Measurements from ENCODE around the gene MAD1L1.

The MAD1L1 gene

DNA sequence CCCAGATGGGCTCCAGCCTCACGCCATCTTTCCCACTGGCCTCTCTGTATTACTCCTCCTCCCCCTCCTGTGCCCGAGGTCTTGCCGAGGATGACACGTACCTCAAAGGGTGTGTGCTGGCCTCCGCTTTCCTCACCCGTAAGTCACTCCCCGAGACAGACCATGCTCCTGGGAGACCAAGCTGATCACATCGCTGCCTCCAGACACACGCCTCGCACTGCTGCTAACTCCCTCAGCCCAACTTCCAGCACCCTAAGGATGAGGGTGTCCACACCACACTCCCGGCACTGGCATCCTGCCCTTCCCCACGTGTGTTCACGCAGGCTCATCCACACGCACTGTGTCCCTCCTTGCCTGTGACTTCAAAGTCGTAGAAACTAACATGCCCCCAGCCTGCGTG lies 24.0 kb downstream of the MAD1L1 start:
- H3K36me3 ChIP-seq (ENCODE audit: control insufficient read depth in 2 of 2, insufficient read depth in 2 of 2, low read length in 2 of 2) = peaks cover 14 to 17% of the 10 kb centered on the region in 2 donors
- H3K9me3 ChIP-seq (ENCODE audit: control insufficient read depth in 2 of 2, low read length in 2 of 2) = no peaks in the 10 kb centered on the region

DNA sequence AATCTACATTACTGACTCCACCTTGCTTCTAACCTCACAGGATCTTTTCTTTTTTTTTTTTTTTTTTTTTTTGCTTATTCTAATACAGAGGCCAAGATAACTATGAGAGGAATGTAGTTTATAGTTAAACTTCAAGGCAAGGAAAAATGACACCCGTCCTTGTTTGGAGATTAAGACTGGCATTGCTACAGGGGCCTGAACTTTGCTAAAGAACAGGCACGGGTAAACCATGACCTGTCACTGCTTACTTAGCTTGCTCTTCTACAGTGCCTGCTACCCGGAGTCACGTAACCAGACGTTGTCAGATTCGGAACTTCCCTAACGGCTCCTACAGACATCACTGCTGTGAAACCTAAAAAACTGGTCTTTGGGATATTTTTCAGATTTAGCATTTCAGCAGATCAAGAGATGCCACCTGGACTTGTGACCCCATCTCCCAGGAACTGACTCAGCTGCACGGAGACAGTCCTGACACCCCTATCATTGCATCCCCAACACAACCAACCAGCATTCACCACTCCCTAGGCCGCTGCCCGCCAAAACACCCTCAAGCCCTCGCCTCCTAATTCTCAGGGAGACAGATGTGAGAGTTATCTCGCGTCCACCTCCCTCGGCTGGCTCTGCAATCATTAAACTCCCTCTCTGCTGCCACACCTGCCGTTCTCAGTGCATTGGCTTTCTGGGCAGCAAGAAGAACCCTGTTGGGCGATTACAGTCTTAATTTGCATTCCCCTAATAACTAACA lies 27.5 kb downstream of the MAD1L1 start:
- H3K27ac ChIP-seq (ENCODE audit: low read length) = peak overlapping the region; percentile 53
- H3K4me3 ChIP-seq (ENCODE audit: low read length in 2 of 2) = no peak overlapping the region
- H3K27me3 ChIP-seq (ENCODE audit: control insufficient read depth in 1 of 2, insufficient read depth in 2 of 2, low read length in 2 of 2) = no peaks in the 10 kb centered on the region
- peaks cover 9 to 12% of the 10 kb centered on the region in 2 donors for H3K36me3 ChIP-seq (ENCODE audit: control insufficient read depth in 2 of 2, insufficient read depth in 2 of 2, low read length in 2 of 2)
- H3K9ac ChIP-seq (ENCODE audit: low read length in 2 of 2) = no peak overlapping the region
- peaks cover 46% of the 10 kb centered on the region for H3K4me1 ChIP-seq (ENCODE audit: control insufficient read depth, insufficient read depth, low read length)
- H3K9me3 ChIP-seq (ENCODE audit: control insufficient read depth in 2 of 2, low read length in 2 of 2) = no peaks in the 10 kb centered on the region

More for the DNA sequence above, 24.0 kb downstream of the MAD1L1 start:
- no peaks in the 10 kb centered on the region for H3K27me3 ChIP-seq (ENCODE audit: control insufficient read depth in 1 of 2, insufficient read depth in 2 of 2, low read length in 2 of 2)
- H3K4me3 ChIP-seq (ENCODE audit: low read length in 2 of 2) = no peak overlapping the region
- H3K27ac ChIP-seq (ENCODE audit: low read length) = no peak overlapping the region
- H3K9ac ChIP-seq (ENCODE audit: low read length in 2 of 2) = peak overlapping the region in 1 of 2 donors; percentile 5
- peaks cover 27% of the 10 kb centered on the region for H3K4me1 ChIP-seq (ENCODE audit: control insufficient read depth, insufficient read depth, low read length)

DNA sequence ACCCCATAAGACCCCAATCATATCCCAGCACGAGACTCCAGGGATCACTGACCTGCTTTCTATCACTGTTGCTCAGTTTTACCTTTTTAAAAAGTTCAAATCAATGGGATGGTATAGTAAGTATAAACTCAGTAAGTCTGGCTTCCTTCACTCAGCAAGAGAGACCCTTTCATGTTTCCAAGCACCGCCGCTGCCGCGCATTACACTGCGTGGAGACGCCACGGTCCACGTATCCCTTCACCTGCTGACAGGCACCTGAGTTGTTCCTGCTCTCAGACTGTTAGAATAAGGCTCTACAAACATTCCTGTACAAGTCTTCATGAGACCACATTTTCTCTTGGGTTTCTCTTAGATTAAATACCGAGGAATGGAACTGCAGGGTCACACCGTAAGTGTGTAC lies 28.3 kb downstream of the MAD1L1 start:
- Histone ChIP-seq H3K4me3 (ENCODE audit: low read length in 2 of 2) (peak overlapping the region; percentile 23 to 44), H3K27ac (ENCODE audit: low read length) (peak overlapping the region; percentile 53)

DNA sequence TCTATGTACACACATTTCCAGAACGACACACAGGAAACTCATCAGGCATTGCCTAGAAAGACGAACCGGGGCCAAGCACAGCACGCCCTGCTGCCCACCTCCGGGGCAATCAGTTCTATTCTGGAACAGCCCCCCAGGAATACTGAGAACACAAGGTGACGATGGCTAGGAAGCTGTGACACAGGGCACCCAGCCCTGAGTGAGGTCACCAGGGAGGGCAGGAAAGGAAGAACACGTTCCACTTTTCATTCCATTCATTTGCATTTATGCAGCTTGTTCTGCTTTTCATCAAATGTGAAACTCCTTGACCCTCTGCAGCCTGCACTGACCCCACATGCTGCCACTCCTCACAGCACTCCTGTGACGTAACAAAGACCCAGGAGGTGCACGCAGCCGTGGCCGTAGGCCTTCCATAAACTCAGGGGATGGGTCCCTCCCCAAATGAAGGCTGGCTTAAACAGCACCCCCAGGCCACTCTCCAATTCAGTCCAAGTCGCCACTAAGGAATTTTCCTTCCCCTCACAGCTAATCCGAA lies 28.9 kb downstream of the MAD1L1 start:
- peak overlapping the region; percentile 53 for H3K27ac ChIP-seq (ENCODE audit: low read length)
- peak overlapping the region in 1 of 2 donors; percentile 51 for H3K9ac ChIP-seq (ENCODE audit: low read length in 2 of 2)
- no peaks in the 10 kb centered on the region for H3K9me3 ChIP-seq (ENCODE audit: control insufficient read depth in 2 of 2, low read length in 2 of 2)
- no peaks in the 10 kb centered on the region for H3K27me3 ChIP-seq (ENCODE audit: control insufficient read depth in 1 of 2, insufficient read depth in 2 of 2, low read length in 2 of 2)
- H3K36me3 ChIP-seq (ENCODE audit: control insufficient read depth in 2 of 2, insufficient read depth in 2 of 2, low read length in 2 of 2) = peaks cover 10 to 13% of the 10 kb centered on the region in 2 donors
- H3K4me1 ChIP-seq (ENCODE audit: control insufficient read depth, insufficient read depth, low read length) = peaks cover 38% of the 10 kb centered on the region
- H3K4me3 ChIP-seq (ENCODE audit: low read length in 2 of 2) = peak overlapping the region; percentile 23 to 44

More for the DNA sequence above, 28.3 kb downstream of the MAD1L1 start:
- peaks cover 43% of the 10 kb centered on the region for H3K4me1 ChIP-seq (ENCODE audit: control insufficient read depth, insufficient read depth, low read length)
- H3K36me3 ChIP-seq (ENCODE audit: control insufficient read depth in 2 of 2, insufficient read depth in 2 of 2, low read length in 2 of 2) = peaks cover 12 to 13% of the 10 kb centered on the region in 2 donors
- H3K27me3 ChIP-seq (ENCODE audit: control insufficient read depth in 1 of 2, insufficient read depth in 2 of 2, low read length in 2 of 2) = no peaks in the 10 kb centered on the region
- H3K9ac ChIP-seq (ENCODE audit: low read length in 2 of 2) = peak overlapping the region in 1 of 2 donors; percentile 51
- H3K9me3 ChIP-seq (ENCODE audit: control insufficient read depth in 2 of 2, low read length in 2 of 2) = no peaks in the 10 kb centered on the region

DNA sequence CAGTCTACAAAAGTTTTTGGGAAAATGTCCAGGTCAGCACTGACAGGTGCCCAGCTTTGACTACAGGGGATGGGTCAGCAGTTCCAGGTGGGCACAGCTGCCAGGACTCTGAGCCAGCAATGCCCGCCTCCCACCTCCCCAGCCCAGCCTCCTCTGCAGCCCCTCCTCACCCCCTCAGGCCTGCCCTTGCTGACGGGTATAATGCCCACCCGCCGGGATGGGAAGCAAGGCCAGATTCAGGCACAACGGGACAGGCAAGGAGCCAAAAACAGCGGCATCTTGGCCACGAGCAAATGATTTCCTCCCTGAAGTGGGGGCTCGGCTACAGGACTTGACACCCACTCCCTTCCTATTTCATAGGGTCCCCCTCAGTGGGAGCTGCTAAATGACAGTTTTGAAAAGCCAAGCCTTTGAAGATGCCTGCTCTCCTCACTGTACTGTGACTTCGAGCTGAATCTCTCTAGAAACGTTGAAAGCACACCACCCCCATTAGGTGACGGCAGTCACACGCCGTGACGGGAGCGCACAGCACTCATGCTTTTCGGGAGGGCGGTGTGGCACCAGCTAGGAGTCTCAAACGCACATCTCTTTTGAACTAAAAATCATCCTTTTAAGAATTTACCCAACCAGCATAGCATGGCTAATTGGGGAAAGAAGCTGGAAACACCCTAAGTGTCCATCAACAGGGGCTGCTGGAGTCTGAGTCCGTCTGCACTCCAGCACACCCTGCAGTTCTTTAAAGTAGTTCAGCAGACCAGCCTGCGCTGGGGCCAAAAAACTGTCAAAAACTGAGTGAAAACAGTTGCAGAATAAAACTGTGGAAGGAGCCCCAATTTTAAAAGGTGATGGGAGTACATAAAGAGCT lies 29.6 kb downstream of the MAD1L1 start:
- H3K27me3 ChIP-seq (ENCODE audit: control insufficient read depth in 1 of 2, insufficient read depth in 2 of 2, low read length in 2 of 2) = no peaks in the 10 kb centered on the region
- H3K4me1 ChIP-seq (ENCODE audit: control insufficient read depth, insufficient read depth, low read length) = peaks cover 38% of the 10 kb centered on the region
- peak overlapping the region; percentile 53 for H3K27ac ChIP-seq (ENCODE audit: low read length)
- H3K4me3 ChIP-seq (ENCODE audit: low read length in 2 of 2) = peak overlapping the region in 1 of 2 donors; percentile 44
- no peaks in the 10 kb centered on the region for H3K9me3 ChIP-seq (ENCODE audit: control insufficient read depth in 2 of 2, low read length in 2 of 2)
- no peak overlapping the region for H3K9ac ChIP-seq (ENCODE audit: low read length in 2 of 2)
- peaks cover 10 to 13% of the 10 kb centered on the region in 2 donors for H3K36me3 ChIP-seq (ENCODE audit: control insufficient read depth in 2 of 2, insufficient read depth in 2 of 2, low read length in 2 of 2)

DNA sequence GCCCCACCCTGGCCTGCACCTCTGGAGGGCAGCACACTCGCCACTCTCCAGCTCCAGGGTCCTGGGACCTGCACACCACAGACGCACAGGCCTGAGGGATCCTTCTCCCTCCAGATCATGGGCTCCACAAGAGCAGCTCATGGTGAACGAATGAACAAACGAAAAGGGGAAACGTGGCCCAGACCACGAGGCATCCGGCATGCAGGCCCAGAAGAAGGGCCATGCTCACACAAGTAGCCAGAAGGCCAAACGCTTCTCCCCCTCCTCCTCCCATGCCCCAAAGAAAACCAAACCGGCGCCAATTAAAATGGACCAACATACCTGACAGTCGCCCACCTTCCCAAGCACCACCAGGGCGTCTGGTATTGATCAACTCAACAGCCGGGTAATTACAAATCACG lies 30.4 kb downstream of the MAD1L1 start:
- peaks cover 5% of the 10 kb centered on the region in 2 donors for H3K36me3 ChIP-seq (ENCODE audit: control insufficient read depth in 2 of 2, insufficient read depth in 2 of 2, low read length in 2 of 2)
- no peaks in the 10 kb centered on the region for H3K27me3 ChIP-seq (ENCODE audit: control insufficient read depth in 1 of 2, insufficient read depth in 2 of 2, low read length in 2 of 2)
- H3K9me3 ChIP-seq (ENCODE audit: control insufficient read depth in 2 of 2, low read length in 2 of 2) = no peaks in the 10 kb centered on the region
- no peak overlapping the region for H3K9ac ChIP-seq (ENCODE audit: low read length in 2 of 2)
- H3K27ac ChIP-seq (ENCODE audit: low read length) = no peak overlapping the region
- H3K4me3 ChIP-seq (ENCODE audit: low read length in 2 of 2) = no peak overlapping the region
- H3K4me1 ChIP-seq (ENCODE audit: control insufficient read depth, insufficient read depth, low read length) = peaks cover 38% of the 10 kb centered on the region

DNA sequence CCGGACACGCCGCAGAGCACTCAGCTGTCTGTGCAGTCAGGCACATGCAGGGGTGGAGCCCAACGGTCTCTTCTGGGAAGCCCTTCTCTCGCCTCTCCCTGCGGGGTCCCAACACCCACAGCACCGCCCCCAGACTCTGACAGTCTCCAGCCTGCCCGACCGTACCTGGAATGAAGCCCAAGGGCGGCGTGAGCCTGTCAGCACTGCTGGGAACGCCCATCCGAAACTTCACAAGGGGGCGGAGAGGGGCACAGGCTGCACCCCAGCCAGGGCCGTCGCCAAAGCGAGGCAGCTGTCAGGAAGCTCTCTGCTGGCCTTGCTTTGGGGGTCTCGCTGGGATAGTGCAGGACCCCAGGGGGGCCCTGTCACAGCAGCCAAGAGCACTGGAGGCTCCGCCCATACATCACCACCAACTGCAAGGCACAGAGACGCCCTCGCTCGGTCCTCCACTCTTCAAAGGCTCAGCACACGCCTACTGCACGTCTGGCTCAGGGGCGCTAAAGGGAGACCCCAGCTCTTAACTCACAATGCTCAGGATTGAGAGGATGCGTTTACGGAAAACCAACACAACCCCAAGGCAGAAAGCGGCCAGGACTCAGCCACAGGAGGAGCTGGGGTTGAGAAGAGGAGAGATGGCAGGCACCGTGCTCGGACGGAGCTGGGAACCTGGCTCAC lies 30.9 kb downstream of the MAD1L1 start:
- Histone ChIP-seq H3K36me3 (ENCODE audit: control insufficient read depth in 2 of 2, insufficient read depth in 2 of 2, low read length in 2 of 2) (peaks cover 3 to 4% of the 10 kb centered on the region in 2 donors), H3K27ac (ENCODE audit: low read length) (no peak overlapping the region), H3K4me3 (ENCODE audit: low read length in 2 of 2) (no peak overlapping the region), H3K9ac (ENCODE audit: low read length in 2 of 2) (no peak overlapping the region), H3K27me3 (ENCODE audit: control insufficient read depth in 1 of 2, insufficient read depth in 2 of 2, low read length in 2 of 2) (no peaks in the 10 kb centered on the region), H3K4me1 (ENCODE audit: control insufficient read depth, insufficient read depth, low read length) (peaks cover 38% of the 10 kb centered on the region), H3K9me3 (ENCODE audit: control insufficient read depth in 2 of 2, low read length in 2 of 2) (no peaks in the 10 kb centered on the region)

DNA sequence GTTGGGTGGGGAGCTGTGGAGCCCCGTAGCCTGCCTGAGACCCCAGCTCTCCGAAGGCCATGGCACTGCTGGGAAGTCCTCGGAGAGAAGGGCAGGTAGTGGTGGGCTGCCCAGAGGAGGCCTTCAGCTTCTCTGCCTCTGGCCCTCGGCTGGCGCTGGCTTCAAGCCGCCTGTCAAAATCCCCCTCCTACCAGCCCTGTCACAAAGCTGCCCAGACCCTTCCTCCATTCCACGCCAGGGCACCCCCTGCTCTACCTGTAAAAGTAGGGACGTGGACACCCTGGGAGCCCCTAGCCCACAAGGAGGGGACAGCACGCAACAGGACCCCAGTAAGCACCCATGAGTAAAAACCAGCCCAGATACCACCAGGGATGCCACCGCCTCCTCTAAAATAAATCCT lies 31.6 kb downstream of the MAD1L1 start:
- peaks cover 3 to 6% of the 10 kb centered on the region in 2 donors for H3K36me3 ChIP-seq (ENCODE audit: control insufficient read depth in 2 of 2, insufficient read depth in 2 of 2, low read length in 2 of 2)
- no peaks in the 10 kb centered on the region for H3K27me3 ChIP-seq (ENCODE audit: control insufficient read depth in 1 of 2, insufficient read depth in 2 of 2, low read length in 2 of 2)
- H3K9me3 ChIP-seq (ENCODE audit: control insufficient read depth in 2 of 2, low read length in 2 of 2) = no peaks in the 10 kb centered on the region
- no peak overlapping the region for H3K9ac ChIP-seq (ENCODE audit: low read length in 2 of 2)
- peaks cover 38% of the 10 kb centered on the region for H3K4me1 ChIP-seq (ENCODE audit: control insufficient read depth, insufficient read depth, low read length)
- H3K27ac ChIP-seq (ENCODE audit: low read length) = no peak overlapping the region
- no peak overlapping the region for H3K4me3 ChIP-seq (ENCODE audit: low read length in 2 of 2)

DNA sequence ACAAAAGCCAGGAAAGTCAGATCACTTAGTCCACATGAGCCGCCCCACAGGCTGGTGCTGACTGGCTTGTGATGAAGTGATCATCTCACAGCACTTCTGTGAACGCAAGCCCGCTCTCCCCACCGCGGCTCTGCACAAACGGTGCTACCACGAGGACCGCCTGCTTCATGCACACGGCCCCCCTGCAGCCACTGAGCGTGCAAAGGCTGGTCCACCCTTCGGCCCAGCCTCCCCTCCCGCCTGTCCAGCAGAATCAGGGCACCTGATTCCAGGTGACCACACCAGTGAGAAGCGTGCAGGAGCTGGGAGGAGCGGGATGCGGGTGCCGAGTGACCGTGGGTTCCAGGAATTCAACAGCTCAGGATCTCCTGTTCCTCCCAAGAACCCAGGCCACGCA lies 32.2 kb downstream of the MAD1L1 start:
- Histone ChIP-seq H3K4me3 (ENCODE audit: low read length in 2 of 2) (no peak overlapping the region), H3K4me1 (ENCODE audit: control insufficient read depth, insufficient read depth, low read length) (peaks cover 38% of the 10 kb centered on the region), H3K27ac (ENCODE audit: low read length) (no peak overlapping the region), H3K9ac (ENCODE audit: low read length in 2 of 2) (no peak overlapping the region), H3K27me3 (ENCODE audit: control insufficient read depth in 1 of 2, insufficient read depth in 2 of 2, low read length in 2 of 2) (no peaks in the 10 kb centered on the region), H3K9me3 (ENCODE audit: control insufficient read depth in 2 of 2, low read length in 2 of 2) (no peaks in the 10 kb centered on the region), H3K36me3 (ENCODE audit: control insufficient read depth in 2 of 2, insufficient read depth in 2 of 2, low read length in 2 of 2) (peaks cover 3 to 11% of the 10 kb centered on the region in 2 donors)

DNA sequence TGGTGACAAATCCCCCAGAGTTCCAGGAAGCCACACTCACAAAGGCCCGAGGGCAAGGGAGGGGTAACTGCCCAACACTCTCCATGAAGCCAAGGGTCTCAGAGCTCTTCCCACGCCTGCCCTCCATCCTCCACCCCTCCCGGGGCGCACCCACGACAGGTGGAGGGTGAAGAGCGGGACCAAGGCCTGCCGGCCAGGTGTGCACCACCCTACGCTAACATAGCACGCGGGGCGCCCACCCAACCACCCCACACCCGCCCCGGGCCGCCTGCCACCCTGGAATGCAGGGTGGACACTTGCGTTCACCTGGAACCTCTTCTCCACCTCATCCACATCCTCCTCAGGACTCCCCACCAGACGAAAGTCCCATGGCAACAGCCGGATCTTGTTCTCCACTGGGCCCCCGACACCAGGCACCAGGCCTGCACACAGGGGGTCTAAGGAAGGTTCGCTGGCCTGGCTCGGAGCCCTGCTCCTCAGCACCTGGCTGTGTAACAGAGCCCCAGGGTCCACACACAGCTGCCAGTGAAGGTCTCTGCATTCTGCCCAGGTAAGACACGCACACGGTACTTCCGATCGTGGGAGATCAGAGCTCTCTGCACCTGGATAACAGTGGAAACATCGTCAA lies 32.7 kb downstream of the MAD1L1 start:
- Histone ChIP-seq H3K27me3 (ENCODE audit: control insufficient read depth in 1 of 2, insufficient read depth in 2 of 2, low read length in 2 of 2) (no peaks in the 10 kb centered on the region), H3K9ac (ENCODE audit: low read length in 2 of 2) (no peak overlapping the region), H3K4me1 (ENCODE audit: control insufficient read depth, insufficient read depth, low read length) (peaks cover 32% of the 10 kb centered on the region), H3K36me3 (ENCODE audit: control insufficient read depth in 2 of 2, insufficient read depth in 2 of 2, low read length in 2 of 2) (peaks cover 3 to 13% of the 10 kb centered on the region in 2 donors), H3K9me3 (ENCODE audit: control insufficient read depth in 2 of 2, low read length in 2 of 2) (no peaks in the 10 kb centered on the region), H3K27ac (ENCODE audit: low read length) (no peak overlapping the region), H3K4me3 (ENCODE audit: low read length in 2 of 2) (no peak overlapping the region)
